AG10803 (cell line): ENCODE data around the gene RAI1.

Source experiments
- DNase-seq: peaks from one replicate; pipeline ENCODE4 v3.0.0; 2010; ENCODE audit warnings: low read depth
- H3K4me3 ChIP-seq: 2 replicates; pipeline ENCODE4 v1.5.1; 2011; ENCODE audit warnings: mild to moderate bottlenecking, low read length, control low read depth
- TF ChIP-seq, protein P1 (sequence below): conservative IDR thresholded peaks from 2 replicates; pipeline ENCODE4 v1.5.1; 2011; ENCODE audit warnings: mild to moderate bottlenecking, low read length, control low read depth, inconsistent platforms

Gene RAI1

DNA sequence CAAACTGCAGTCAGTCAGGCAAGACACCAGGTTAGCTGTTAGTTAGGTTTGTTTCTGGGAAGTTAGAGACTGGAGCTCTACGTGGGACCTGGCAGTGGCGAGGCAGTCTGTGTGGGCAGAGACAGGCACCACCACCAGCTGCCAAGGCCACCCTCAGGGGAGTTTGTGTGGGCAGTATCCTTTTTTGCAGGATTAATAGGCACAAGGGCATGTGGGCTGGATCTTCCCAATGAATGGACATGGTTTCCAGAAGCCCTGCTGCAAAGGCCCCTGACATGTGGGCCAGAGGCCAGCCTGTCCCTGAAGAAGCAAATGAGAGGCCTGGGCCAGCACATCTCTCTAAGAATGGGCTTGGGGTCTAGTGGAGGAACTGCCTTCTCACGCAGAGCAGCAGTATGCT, 174.7 kb downstream of the RAI1 start:
- DNase-seq = no peak
- TF ChIP-seq, protein P1, sequence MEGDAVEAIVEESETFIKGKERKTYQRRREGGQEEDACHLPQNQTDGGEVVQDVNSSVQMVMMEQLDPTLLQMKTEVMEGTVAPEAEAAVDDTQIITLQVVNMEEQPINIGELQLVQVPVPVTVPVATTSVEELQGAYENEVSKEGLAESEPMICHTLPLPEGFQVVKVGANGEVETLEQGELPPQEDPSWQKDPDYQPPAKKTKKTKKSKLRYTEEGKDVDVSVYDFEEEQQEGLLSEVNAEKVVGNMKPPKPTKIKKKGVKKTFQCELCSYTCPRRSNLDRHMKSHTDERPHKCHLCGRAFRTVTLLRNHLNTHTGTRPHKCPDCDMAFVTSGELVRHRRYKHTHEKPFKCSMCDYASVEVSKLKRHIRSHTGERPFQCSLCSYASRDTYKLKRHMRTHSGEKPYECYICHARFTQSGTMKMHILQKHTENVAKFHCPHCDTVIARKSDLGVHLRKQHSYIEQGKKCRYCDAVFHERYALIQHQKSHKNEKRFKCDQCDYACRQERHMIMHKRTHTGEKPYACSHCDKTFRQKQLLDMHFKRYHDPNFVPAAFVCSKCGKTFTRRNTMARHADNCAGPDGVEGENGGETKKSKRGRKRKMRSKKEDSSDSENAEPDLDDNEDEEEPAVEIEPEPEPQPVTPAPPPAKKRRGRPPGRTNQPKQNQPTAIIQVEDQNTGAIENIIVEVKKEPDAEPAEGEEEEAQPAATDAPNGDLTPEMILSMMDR = no peak
- no peak overlapping the region for H3K4me3 ChIP-seq

DNA sequence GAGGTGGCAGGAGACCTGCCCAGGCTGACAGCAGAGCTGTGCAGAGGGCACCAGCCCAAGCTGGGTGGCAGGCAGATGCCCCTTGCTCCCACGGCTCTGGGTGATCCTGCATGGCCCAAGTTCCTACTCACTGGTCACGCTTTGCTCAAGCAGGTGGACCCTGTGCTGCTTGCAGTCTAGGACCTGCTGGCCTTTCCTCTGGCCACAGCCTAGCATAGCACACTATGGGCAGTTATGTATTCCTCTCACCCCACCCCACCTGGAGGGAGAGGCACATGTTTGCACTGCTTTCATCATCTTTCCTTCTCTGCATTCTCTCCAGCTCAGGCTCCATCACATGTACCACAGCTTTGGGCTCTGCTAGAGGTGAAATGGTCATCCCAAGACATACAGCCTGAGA, 175.1 kb downstream of the RAI1 start:
- DNase-seq = no peak
- TF ChIP-seq, protein P1 = no peak
- no peak overlapping the region for H3K4me3 ChIP-seq

DNA sequence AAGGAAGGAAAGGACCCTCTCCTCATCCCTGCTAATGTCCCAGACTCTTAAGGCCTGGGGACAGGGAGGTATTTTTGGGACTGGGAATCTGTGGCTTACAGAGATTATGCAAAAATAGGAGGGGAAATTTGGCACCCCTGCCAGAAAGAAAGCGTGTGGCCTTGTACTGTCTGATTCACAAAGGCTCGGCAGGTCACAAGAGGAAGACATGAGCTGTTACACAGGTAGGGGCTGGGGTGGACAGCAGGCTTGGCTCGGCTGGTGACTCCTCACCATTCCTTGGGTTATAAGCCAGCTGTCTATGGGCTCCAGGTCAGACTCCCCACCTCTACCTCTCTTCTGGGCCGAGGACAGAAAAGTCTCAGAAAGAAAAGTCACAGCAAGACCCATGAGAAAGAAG, 176.2 kb downstream of the RAI1 start:
- no peak for DNase-seq
- no peak overlapping the region for H3K4me3 ChIP-seq
- TF ChIP-seq, protein P1 = no peak

DNA sequence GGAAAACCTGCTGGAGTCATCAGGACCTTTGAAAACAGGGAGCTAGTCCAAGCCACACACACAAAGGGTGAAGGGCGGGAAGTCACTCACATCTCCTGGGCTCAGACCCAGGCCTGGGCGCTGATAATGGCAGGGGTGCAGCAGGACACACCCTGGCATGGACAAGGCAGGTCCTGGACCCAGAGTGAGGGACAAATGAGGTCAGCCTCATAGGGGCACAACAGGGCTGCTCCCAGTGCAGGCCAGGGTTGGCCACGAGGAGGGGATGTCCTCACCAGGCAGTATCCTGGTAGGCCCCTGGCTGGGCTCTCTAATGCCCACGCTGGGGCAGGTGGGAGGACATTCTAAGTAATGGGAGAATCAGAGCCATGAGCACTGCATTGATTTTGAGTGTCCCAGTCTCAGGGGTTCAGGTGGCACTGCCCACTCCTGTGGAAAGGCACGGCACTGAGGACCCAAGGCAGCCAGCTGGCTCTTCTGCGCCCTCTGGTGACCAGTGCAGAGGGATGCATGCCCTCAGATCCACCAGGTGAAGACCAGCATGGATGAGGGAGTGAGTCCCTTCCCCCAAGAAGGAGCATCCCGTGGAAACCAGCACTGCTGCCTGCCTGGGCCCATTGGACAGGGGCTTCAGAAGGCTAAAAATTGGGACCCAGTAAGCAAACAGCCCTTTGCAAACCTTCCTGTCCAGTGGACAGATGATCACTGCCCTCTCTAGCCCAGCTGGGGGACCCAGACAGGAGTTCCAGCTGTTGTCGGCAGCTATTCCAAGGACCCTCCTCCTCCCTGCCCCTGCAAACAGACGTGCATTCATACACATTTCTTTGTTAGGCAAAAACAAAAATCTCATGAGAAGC, 178.9 kb downstream of the RAI1 start:
- DNase-seq = peak; percentile 44
- no peak overlapping the region for H3K4me3 ChIP-seq
- TF ChIP-seq, protein P1 = peak; percentile 98

DNA sequence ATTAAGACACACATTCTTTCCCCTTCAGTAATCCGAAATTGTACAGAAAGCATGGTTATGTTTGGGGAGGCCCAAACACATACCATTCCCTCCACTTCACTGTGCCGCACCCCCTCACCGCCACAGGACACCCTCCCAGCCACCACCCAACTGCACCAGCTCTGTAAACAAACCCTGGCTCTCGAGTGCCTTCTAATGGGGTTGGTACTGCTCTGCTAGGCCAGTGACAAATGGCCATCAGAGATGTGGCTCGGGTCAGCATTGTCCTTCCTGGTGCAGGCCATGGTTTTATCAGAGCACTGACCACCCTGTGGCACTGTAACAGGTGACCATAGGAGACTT, 179.5 kb downstream of the RAI1 start:
- TF ChIP-seq, protein P1 = no peak
- no peak overlapping the region for H3K4me3 ChIP-seq
- no peak for DNase-seq
